A673 (cell line): ENCODE measurements around the gene ANO2. TPM values are rescaled to one million over a fixed set of nuclear protein-coding genes. Genes with fewer than 3 reads are reported as not detected.

Experiments
- BruUV-seq: library from RNA; stranded (reverse); fragments of 400-500 nt; replicated peaks from 2 replicates; lab custom pipeline; 2021; lab: Mats Ljungman, UMichigan
- CTCF ChIA-PET: fragments of 300-600 bp; sonication (Branson Sonifier 250); formaldehyde crosslinking; loops from one replicate; lab custom pipeline; 2022; ENCODE audit warnings: antibody characterized with exemption; lab: Charles Lee
- POLR2A ChIA-PET: fragments of 300-600 bp; sonication (Branson Sonifier 250); formaldehyde crosslinking; loops from one replicate; lab custom pipeline; 2022; ENCODE audit warnings: antibody characterized with exemption; ENCODE audit not compliant: low non-redundant PET; lab: Charles Lee
- DNase-seq: peaks from one replicate; pipeline ENCODE4 v3.0.0-alpha.2; 2015; ENCODE audit warnings: low spot score
- H3K27ac ChIP-seq: fragments of 200-600 bp; sonication (generic); 2 replicates; pipeline ENCODE4 v1.5.1; 2016; ENCODE audit warnings: mixed run types, low read depth, mild to moderate bottlenecking, mixed read lengths, antibody characterized with exemption, low read length; ENCODE audit not compliant: poor library complexity, severe bottlenecking
- H3K27me3 ChIP-seq: fragments of 200-600 bp; sonication (generic); replicated peaks from 2 replicates; pipeline ENCODE4 v1.6.1; 2017; ENCODE audit warnings: mixed run types, low read depth, mild to moderate bottlenecking, mixed read lengths, antibody characterized with exemption, low read length; ENCODE audit not compliant: insufficient read depth, poor library complexity
- H3K36me3 ChIP-seq: fragments of 200-600 bp; sonication (generic); 2 replicates; pipeline ENCODE4 v1.6.1; 2016; ENCODE audit warnings: mixed run types, mild to moderate bottlenecking, mixed read lengths, antibody characterized with exemption, low read length; ENCODE audit not compliant: insufficient read depth, poor library complexity, severe bottlenecking
- H3K4me1 ChIP-seq: fragments of 200-600 bp; sonication (generic); 2 replicates; pipeline ENCODE4 v1.6.1; 2017; ENCODE audit warnings: mixed run types, mild to moderate bottlenecking, mixed read lengths, antibody characterized with exemption, low read length; ENCODE audit not compliant: insufficient read depth, poor library complexity, severe bottlenecking
- H3K4me3 ChIP-seq: fragments of 200-600 bp; sonication (generic); 2 replicates; pipeline ENCODE4 v1.5.1; 2016; ENCODE audit warnings: low read depth, mixed run types, mild to moderate bottlenecking, mixed read lengths, low read length; ENCODE audit not compliant: poor library complexity, severe bottlenecking
- H3K9me3 ChIP-seq: fragments of 200-600 bp; sonication (generic); 2 replicates; pipeline ENCODE4 v1.6.1; 2016; ENCODE audit warnings: mixed run types, low read depth, mild to moderate bottlenecking, mixed read lengths, antibody characterized with exemption, low read length; ENCODE audit not compliant: poor library complexity, severe bottlenecking
- CTCF ChIP-seq: fragments of 300-800, 200-600 bp; sonication (generic); conservative IDR thresholded peaks from 2 replicates; pipeline ENCODE4 v1.5.1; 2017; ENCODE audit warnings: low read depth, mild to moderate bottlenecking, antibody characterized with exemption, low read length, moderate library complexity, mixed read lengths
- EZH2 ChIP-seq: fragments of 200-600 bp; sonication (generic); IDR thresholded peaks from 2 replicates; pipeline ENCODE4 v1.6.1; 2017; ENCODE audit warnings: borderline replicate concordance, low read depth, mild to moderate bottlenecking, mixed read lengths, antibody characterized with exemption, low read length; ENCODE audit not compliant: poor library complexity, severe bottlenecking
- intact Hi-C: fragments of 100-400 bp; cut with micrococcal nuclease; formaldehyde crosslinking; loops from one replicate; pipeline ENCODE4 v1.10.0; 2022; ENCODE audit not compliant: unreplicated experiment
- total RNA-seq: library from RNA; stranded (reverse); gene quantifications from 2 replicates; pipeline ENCODE4 v1.2.3, GENCODE V29; 2021

The ANO2 gene
- total RNA-seq, 1 experiment from 2014 or later, result not detected

GRCh38 chr12:5685935-5686334 is 259.1 kb downstream of the ANO2 start:
- Histone ChIP-seq H3K4me3 (no peak overlapping the region), H3K36me3 (no peaks in the 10 kb centered on the region), H3K27ac (no peak overlapping the region), H3K9me3 (no peaks in the 10 kb centered on the region), H3K27me3 (no peaks in the 10 kb centered on the region), H3K4me1 (no peaks in the 10 kb centered on the region)
- BruUV-seq, result no TSS peak
- intact Hi-C loops, result no loop called here
- DNase-seq, result no peak
- TF ChIP-seq EZH2 (no peak), CTCF (no peak)
- CTCF ChIA-PET, result no interaction called here
- POLR2A ChIA-PET, result no interaction called here

- no TSS peak for BruUV-seq
- intact Hi-C loops, result no loop called here
- Histone ChIP-seq H3K27me3 (peaks cover 2% of the 10 kb centered on the region), H3K4me1 (no peaks in the 10 kb centered on the region), H3K4me3 (no peak overlapping the region), H3K9me3 (no peaks in the 10 kb centered on the region), H3K27ac (no peak overlapping the region), H3K36me3 (no peaks in the 10 kb centered on the region)
- TF ChIP-seq CTCF, result no peak
- no peak for TF ChIP-seq EZH2
- ChIA-PET POLR2A (no interaction called here), CTCF (no interaction called here)
- DNase-seq, result no peak
Measured at GRCh38 chr12:5684989-5685388, 260.1 kb downstream of the ANO2 start.

GRCh38 chr12:5682581-5682980 is 262.5 kb downstream of the ANO2 start:
- no TSS peak for BruUV-seq

More at GRCh38 chr12:5682581-5682980, 262.5 kb downstream of the ANO2 start:
- Histone ChIP-seq H3K36me3 (no peaks in the 10 kb centered on the region), H3K4me3 (no peak overlapping the region), H3K9me3 (no peaks in the 10 kb centered on the region), H3K27ac (no peak overlapping the region), H3K4me1 (no peaks in the 10 kb centered on the region), H3K27me3 (peaks cover 14% of the 10 kb centered on the region)
- no peak for DNase-seq
- CTCF ChIA-PET, result no interaction called here
- POLR2A ChIA-PET, result no interaction called here
- intact Hi-C loops, result no loop called here
- no peak for TF ChIP-seq EZH2
- no peak for TF ChIP-seq CTCF
